Lower leg skin (tissue), 4 donors: Measurements from ENCODE around the gene MEX3A. TPM values are rescaled to one million over a fixed set of nuclear protein-coding genes. Genes with fewer than 3 reads are reported as not detected.
"Not testable (repeated sequence)": the region's sequence is repeated elsewhere in the genome, so short reads cannot be mapped to it uniquely, and the experiment has no call there.

Experiments used
- DNase-seq, 2 donors: peaks; one replicate each; pipeline ENCODE4 v3.0.0-alpha.2; 2019; ENCODE audit warnings: low spot score in 2 of 2
- H3K4me3 ChIP-seq: fragments of 200-600 bp; sonication (generic); 2 replicates; pipeline ENCODE4 v1.5.1; 2017; ENCODE audit warnings: mild to moderate bottlenecking, low read depth; ENCODE audit not compliant: poor library complexity, severe bottlenecking
- POLR2A ChIP-seq, 2 donors: fragments of 450-650 bp; IDR thresholded peaks; one replicate each; pipeline ENCODE4 v1.6.1; 2016 to 2017; ENCODE audit warnings: antibody characterized with exemption in 2 of 2, mild to moderate bottlenecking in 1 of 2, moderate library complexity in 1 of 2
- WGBS, 2 donors: methylation state at CpG; one replicate each; pipeline ENCODE4 v1.1.5; 2018; 5-methylcytosine and 5-hydroxymethylcytosine counted together
- intact Hi-C: fragments of 100-400 bp; cut with DNase I; formaldehyde crosslinking; loops from one replicate; pipeline ENCODE4 v1.15.0; 2023; ENCODE audit warnings: low total_unique reads
- total RNA-seq, 4 donors: library from RNA; depleted of rRNA; stranded (reverse); fragments of >200 nt; gene quantifications; one replicate each; pipeline ENCODE4 v1.1.0, GENCODE V29; 2016
- TF ChIP-seq, protein P1 (sequence below), 3 donors: fragments of 450-650 bp; IDR thresholded peaks; one replicate each; pipeline ENCODE4 v1.5.1; 2016; ENCODE audit warnings: antibody characterized with exemption in 3 of 3, mild to moderate bottlenecking in 3 of 3, moderate library complexity in 2 of 3

The MEX3A gene
- total RNA-seq, 4 donors from 2014 or later, result 0.21 to 1.1 (median 0.67) TPM

DNA sequence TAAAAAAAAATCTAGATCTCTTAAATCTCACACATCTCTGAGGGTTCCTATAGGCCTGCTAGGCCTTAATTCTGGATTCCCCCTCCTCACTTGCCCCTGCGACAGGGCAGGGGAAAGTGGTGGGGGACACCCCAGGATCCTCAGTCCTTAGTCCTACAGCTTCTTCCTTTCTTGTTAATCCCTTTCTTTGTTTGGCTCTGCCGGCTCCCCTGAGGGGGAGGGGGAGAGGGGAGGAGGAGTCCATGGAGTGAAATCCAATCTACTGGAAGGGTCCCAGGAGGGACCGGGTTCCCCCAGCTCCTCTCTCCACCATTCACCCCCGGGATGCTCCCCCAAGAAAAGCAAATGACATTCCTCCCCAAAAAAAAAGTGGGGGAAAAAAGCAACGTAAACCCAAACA is 8.5 kb downstream of the MEX3A start:
- H3K4me3 ChIP-seq, result no peak overlapping the region
- intact Hi-C loops, result no loop called here
- DNase-seq, result no peak
- WGBS, 2 donors, result 60 to 67% methylated on average over 5 of the region's 5 CpGs
- no peak for TF ChIP-seq POLR2A (IDR thresholded peaks at IDR 0.05)
- TF ChIP-seq, protein P1, sequence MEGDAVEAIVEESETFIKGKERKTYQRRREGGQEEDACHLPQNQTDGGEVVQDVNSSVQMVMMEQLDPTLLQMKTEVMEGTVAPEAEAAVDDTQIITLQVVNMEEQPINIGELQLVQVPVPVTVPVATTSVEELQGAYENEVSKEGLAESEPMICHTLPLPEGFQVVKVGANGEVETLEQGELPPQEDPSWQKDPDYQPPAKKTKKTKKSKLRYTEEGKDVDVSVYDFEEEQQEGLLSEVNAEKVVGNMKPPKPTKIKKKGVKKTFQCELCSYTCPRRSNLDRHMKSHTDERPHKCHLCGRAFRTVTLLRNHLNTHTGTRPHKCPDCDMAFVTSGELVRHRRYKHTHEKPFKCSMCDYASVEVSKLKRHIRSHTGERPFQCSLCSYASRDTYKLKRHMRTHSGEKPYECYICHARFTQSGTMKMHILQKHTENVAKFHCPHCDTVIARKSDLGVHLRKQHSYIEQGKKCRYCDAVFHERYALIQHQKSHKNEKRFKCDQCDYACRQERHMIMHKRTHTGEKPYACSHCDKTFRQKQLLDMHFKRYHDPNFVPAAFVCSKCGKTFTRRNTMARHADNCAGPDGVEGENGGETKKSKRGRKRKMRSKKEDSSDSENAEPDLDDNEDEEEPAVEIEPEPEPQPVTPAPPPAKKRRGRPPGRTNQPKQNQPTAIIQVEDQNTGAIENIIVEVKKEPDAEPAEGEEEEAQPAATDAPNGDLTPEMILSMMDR (IDR thresholded peaks at IDR 0.05), result no peak

DNA sequence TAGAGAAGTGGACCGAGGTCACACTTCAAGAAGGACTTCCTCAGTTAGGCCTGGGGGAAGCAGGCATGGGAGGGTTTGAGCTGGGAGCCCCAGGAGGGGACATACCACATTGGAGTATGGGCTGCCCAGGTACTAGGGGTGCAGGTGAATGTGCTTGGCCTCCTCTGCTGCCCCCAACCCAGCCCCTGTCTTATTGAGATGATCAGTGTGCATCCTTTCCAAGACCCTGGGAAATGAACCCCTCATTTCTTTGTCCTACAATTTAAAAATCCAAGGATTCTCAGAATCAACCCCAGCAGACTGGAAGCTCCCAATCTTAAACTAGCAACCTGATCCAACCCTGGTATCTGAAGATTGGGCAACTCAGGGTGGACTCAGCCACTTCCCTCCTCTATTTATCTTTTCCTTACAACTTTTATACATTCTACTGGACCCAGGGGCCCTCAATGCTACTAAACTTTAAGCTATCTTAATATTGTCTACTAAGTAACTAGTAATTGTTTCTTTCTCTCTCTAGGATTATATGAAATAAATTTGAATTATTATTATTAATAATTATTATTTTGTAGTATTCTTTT is 9.1 kb downstream of the MEX3A start:
- no peak for DNase-seq
- TF ChIP-seq, protein P1 (IDR thresholded peaks at IDR 0.05), result no peak
- no peak for TF ChIP-seq POLR2A (IDR thresholded peaks at IDR 0.05)
- intact Hi-C loops, result no loop called here
- H3K4me3 ChIP-seq, result no peak overlapping the region
- WGBS, 2 donors, result 38 to 63% methylated on average over 1 of the region's 1 CpG

DNA sequence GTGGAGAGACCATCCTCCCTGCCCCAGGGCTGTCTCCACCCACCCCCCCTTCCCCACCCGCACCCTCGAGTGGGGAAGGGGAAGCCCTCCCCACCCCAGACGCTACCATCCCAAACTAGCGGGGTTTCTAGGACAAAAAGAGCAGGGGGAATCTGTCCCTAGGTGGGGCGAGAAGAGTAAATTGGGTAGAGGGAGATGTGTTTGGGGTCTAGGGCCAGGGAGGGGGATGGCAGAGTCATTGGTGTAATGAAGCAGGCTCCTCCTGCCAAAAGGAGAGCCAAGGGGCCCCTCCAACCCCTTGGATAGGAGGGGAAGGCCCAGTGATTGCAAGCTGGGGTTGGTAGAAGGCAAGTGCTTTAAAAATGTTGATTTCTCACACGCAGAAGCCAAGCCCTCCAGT is 10.0 kb downstream of the MEX3A start:
- TF ChIP-seq, protein P1 (IDR thresholded peaks at IDR 0.05), result no peak
- no peak for TF ChIP-seq POLR2A (IDR thresholded peaks at IDR 0.05)
- 54 to 56% methylated on average over 6 of the region's 6 CpGs for WGBS, 2 donors
- no peak for DNase-seq
- no peak overlapping the region for H3K4me3 ChIP-seq
- intact Hi-C loops, result no loop called here

DNA sequence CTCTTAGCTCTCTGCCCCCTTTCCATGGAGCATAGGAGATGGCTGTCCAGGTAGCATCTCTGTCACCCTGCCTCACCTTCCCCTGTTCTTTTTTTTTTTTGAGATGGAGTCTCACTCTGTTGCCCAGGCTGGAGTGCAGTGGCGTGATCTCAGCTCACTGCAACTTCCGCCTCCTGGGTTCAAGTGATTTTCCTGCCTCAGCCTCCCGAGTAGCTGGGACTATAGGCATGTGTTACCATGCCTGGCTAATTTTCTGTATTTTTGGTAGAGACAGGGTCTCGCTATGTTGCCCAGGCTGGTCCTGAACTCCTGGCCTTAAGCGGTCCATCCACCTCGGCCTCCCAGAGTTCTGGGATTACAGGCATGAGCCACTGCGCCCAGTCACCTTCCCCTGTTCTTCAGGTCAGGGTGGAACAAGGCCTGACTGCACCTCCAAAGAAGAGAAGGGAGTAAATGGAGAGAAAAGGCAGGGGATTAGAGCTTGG is 10.9 kb downstream of the MEX3A start:
- H3K4me3 ChIP-seq, intact Hi-C loops, DNase-seq: not testable (repeated sequence)
- 93% methylated on average over 7 of the region's 7 CpGs for WGBS, 2 donors

DNA sequence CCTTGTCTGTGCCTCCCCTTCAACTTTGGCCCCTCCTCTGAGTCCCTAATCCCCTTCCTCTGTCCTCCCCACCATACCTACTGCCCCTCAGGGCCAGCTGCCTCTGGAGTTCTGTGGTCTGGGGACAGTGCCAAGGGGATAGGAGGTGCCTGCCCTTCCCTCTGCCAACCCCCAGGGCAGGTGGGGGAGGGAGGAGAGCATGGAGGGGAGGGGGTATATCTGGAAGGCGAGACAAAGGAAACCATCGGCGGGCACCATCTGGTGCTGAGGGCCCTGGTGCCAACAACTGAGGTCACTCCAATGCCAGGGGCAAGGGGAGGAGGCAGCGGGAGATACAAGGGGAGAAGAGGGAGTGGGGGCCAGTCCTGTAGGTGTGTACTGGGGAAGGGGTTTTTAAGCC is 11.7 kb downstream of the MEX3A start:
- intact Hi-C loops, result no loop called here
- H3K4me3 ChIP-seq, result no peak overlapping the region
- no peak for DNase-seq
- 47 to 48% methylated on average over 4 of the region's 4 CpGs for WGBS, 2 donors
- TF ChIP-seq POLR2A (IDR thresholded peaks at IDR 0.05), result no peak
- TF ChIP-seq, protein P1 (IDR thresholded peaks at IDR 0.05), result no peak

DNA sequence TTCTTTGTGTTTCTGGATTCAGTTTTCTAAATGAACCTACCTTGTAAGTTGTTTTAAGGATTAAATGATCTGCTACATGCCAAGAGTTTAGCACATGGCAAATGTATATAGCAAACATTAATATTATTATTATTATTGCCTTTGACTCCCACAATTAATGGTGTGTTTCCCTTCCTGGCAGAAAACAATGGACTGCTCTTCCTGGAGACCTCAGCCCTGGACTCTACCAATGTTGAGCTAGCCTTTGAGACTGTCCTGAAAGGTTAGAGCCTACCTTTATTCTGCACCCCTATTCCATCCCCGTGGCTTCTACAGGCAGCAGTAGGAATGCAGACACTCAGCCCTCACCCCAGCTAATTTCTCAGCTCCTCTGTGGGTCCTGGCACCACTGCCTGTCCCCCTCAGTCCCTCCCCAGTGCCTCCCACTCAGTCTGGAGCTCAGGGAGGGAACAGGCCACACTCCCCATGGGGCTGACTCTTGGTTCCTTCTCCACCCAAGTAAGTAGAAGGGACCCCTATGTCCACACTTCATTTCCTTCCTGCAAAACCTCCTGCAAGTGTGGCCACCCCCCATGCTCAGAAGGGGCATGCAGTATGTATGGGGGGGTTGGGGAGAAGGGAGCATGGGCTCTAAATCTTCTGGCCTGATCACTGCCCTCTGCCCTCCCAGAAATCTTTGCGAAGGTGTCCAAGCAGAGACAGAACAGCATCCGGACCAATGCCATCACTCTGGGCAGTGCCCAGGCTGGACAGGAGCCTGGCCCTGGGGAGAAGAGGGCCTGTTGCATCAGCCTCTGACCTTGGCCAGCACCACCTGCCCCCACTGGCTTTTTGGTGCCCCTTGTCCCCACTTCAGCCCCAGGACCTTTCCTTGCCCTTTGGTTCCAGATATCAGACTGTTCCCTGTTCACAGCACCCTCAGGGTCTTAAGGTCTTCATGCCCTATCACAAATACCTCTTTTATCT is 12.5 kb downstream of the MEX3A start:
- intact Hi-C loops, result no loop called here
- H3K4me3 ChIP-seq, result no peak overlapping the region
- no peak for DNase-seq
- WGBS, 2 donors, result 83% methylated on average over 3 of the region's 3 CpGs
- TF ChIP-seq, protein P1 (IDR thresholded peaks at IDR 0.05), result no peak
- TF ChIP-seq POLR2A (IDR thresholded peaks at IDR 0.05), result no peak
